Peyer's patch (tissue), 4 donors: Measurements from ENCODE around the gene CYP19A1. TPM values are rescaled to one million over a fixed set of nuclear protein-coding genes. Genes with fewer than 3 reads are reported as not detected.
"Not testable (repeated sequence)": the region's sequence is repeated elsewhere in the genome, so short reads cannot be mapped to it uniquely, and the experiment has no call there.

Experiments used
- DNase-seq, 3 donors: peaks; one replicate each; pipeline ENCODE4 v3.0.0-alpha.2; 2017 to 2019
- H3K27ac ChIP-seq, 4 donors: fragments of 200-600 bp; sonication (generic); one replicate each; pipeline ENCODE4 v1.5.1; 2016 to 2019
- H3K27me3 ChIP-seq, 2 donors: fragments of 200-600 bp; sonication (generic); one replicate each; pipeline ENCODE4 v1.5.1; 2019
- H3K36me3 ChIP-seq, 3 donors: fragments of 200-600 bp; sonication (generic); one replicate each; pipeline ENCODE4 v1.5.1; 2016 to 2019
- H3K4me1 ChIP-seq, 4 donors: fragments of 200-600 bp; sonication (generic); one replicate each; pipeline ENCODE4 v1.5.1; 2016 to 2019
- H3K4me3 ChIP-seq, 4 donors: fragments of 200-600 bp; sonication (generic); 1 replicate in 3 of 4; 2 replicates in 1 of 4; pipeline ENCODE4 v1.5.1; 2016 to 2019; ENCODE audit warnings: mild to moderate bottlenecking in 1 of 4
- H3K9me3 ChIP-seq, 4 donors: fragments of 200-600 bp; sonication (generic); one replicate each; pipeline ENCODE4 v1.5.1; 2016 to 2019; ENCODE audit warnings: mild to moderate bottlenecking in 1 of 4
- POLR2A ChIP-seq, 2 donors: fragments of 450-650 bp; IDR thresholded peaks; one replicate each; pipeline ENCODE4 v1.5.1; 2017; ENCODE audit warnings: antibody characterized with exemption in 2 of 2, mild to moderate bottlenecking in 2 of 2, moderate library complexity in 2 of 2
- total RNA-seq, 4 donors: library from RNA; depleted of rRNA; stranded (reverse); fragments of >200 nt; gene quantifications; one replicate each; pipeline ENCODE4 v1.1.0, GENCODE V29; 2016
- TF ChIP-seq, protein P1 (sequence below), 6 experiments: fragments of 450-650 bp in 4 of 6; fragments of 200-600 bp in 2 of 6; sonication (generic) in 1 of 6; IDR thresholded peaks; one replicate each; pipeline ENCODE4 v1.5.1; 2017 to 2019; ENCODE audit warnings: antibody characterized with exemption in 6 of 6, mild to moderate bottlenecking in 3 of 6, moderate library complexity in 1 of 6

The CYP19A1 gene
- total RNA-seq, 4 donors from 2014 or later, result 0.83 TPM; not detected in 3

GRCh38 chr15:51262463-51262862 lies 75.9 kb downstream of the CYP19A1 start:
- H3K9me3 ChIP-seq, result no peaks in the 10 kb centered on the region
- no peak overlapping the region for H3K4me3 ChIP-seq
- peaks cover 0 to 5% of the 10 kb centered on the region in 2 donors for H3K27me3 ChIP-seq
- no peak for DNase-seq
- H3K27ac ChIP-seq, result no peak overlapping the region
- H3K4me1 ChIP-seq, result peaks cover 0 to 7% (median 0%) of the 10 kb centered on the region in 4 donors
- no peaks in the 10 kb centered on the region for H3K36me3 ChIP-seq
- TF ChIP-seq, protein P1, sequence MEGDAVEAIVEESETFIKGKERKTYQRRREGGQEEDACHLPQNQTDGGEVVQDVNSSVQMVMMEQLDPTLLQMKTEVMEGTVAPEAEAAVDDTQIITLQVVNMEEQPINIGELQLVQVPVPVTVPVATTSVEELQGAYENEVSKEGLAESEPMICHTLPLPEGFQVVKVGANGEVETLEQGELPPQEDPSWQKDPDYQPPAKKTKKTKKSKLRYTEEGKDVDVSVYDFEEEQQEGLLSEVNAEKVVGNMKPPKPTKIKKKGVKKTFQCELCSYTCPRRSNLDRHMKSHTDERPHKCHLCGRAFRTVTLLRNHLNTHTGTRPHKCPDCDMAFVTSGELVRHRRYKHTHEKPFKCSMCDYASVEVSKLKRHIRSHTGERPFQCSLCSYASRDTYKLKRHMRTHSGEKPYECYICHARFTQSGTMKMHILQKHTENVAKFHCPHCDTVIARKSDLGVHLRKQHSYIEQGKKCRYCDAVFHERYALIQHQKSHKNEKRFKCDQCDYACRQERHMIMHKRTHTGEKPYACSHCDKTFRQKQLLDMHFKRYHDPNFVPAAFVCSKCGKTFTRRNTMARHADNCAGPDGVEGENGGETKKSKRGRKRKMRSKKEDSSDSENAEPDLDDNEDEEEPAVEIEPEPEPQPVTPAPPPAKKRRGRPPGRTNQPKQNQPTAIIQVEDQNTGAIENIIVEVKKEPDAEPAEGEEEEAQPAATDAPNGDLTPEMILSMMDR (IDR thresholded peaks at IDR 0.05), result no peak
- TF ChIP-seq POLR2A (IDR thresholded peaks at IDR 0.05), result no peak

- not testable (repeated sequence) for H3K9me3 ChIP-seq, DNase-seq, H3K4me1 ChIP-seq, H3K36me3 ChIP-seq, H3K27me3 ChIP-seq, H3K27ac ChIP-seq, H3K4me3 ChIP-seq
Observed at GRCh38 chr15:51261113-51261512, 77.3 kb downstream of the CYP19A1 start.

- no peak for DNase-seq
- Histone ChIP-seq H3K36me3 (no peaks in the 10 kb centered on the region), H3K4me3 (no peak overlapping the region), H3K27me3 (no peaks in the 10 kb centered on the region), H3K4me1 (no peaks in the 10 kb centered on the region), H3K27ac (no peak overlapping the region), H3K9me3 (no peaks in the 10 kb centered on the region)
- no peak for TF ChIP-seq POLR2A (IDR thresholded peaks at IDR 0.05)
- TF ChIP-seq, protein P1 (IDR thresholded peaks at IDR 0.05), result no peak
Observed at GRCh38 chr15:51260202-51260601, 78.2 kb downstream of the CYP19A1 start.

GRCh38 chr15:51255533-51255932 lies 82.9 kb downstream of the CYP19A1 start:
- TF ChIP-seq, protein P1 (IDR thresholded peaks at IDR 0.05), result no peak
- no peak for TF ChIP-seq POLR2A (IDR thresholded peaks at IDR 0.05)
- no peaks in the 10 kb centered on the region for H3K27me3 ChIP-seq
- H3K27ac ChIP-seq, result no peak overlapping the region
- no peaks in the 10 kb centered on the region for H3K36me3 ChIP-seq
- H3K4me1 ChIP-seq, result no peaks in the 10 kb centered on the region
- H3K4me3 ChIP-seq, result no peak overlapping the region
- DNase-seq, result no peak
- H3K9me3 ChIP-seq, result no peaks in the 10 kb centered on the region

DNA sequence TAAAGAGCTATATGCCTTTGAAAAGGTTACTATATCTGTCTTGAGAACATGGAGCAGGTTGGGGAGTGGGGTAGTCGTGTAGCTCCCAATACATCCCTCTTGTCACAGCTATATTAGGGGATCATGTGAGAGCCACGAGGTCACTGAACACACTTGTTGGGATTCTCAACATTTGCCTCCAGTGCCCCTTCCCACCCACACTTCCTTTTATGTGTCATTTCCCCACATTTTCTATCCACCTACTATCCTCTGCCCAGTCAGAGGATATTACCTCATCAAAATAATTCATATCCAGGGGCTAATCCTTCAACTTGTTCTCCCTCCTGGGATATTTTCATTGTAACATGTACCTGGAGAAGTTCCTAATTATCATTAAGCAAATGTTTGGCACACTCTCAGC lies 85.0 kb downstream of the CYP19A1 start:
- DNase-seq, result no peak
- no peak overlapping the region for H3K4me3 ChIP-seq
- no peaks in the 10 kb centered on the region for H3K9me3 ChIP-seq
- no peaks in the 10 kb centered on the region for H3K36me3 ChIP-seq
- no peak overlapping the region for H3K27ac ChIP-seq
- H3K27me3 ChIP-seq, result no peaks in the 10 kb centered on the region
- H3K4me1 ChIP-seq, result no peaks in the 10 kb centered on the region
- no peak for TF ChIP-seq POLR2A (IDR thresholded peaks at IDR 0.05)
- TF ChIP-seq, protein P1 (IDR thresholded peaks at IDR 0.05), result no peak

DNA sequence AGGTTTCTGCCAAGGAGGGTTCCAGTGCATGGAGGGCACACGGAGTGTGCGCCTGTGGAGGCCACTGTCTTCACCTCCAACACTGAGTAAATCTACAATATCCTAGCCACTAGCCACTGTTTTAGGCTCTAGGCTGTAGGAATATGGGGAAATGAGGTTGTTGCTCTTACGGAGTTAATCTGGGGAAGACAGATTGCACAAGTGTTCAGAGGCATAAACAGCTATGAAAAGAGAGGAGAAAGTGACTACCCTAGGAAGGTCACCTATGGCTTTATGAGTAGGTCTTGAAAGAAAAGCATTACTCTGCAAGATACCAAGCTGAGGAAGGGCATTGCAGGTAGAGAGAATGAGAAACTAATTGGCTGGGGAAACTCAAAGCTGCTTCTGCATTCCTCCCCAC lies 85.7 kb downstream of the CYP19A1 start:
- no peaks in the 10 kb centered on the region for H3K9me3 ChIP-seq
- TF ChIP-seq POLR2A (IDR thresholded peaks at IDR 0.05), result no peak
- TF ChIP-seq, protein P1 (IDR thresholded peaks at IDR 0.05), result no peak
- no peaks in the 10 kb centered on the region for H3K4me1 ChIP-seq
- H3K36me3 ChIP-seq, result no peaks in the 10 kb centered on the region
- H3K27ac ChIP-seq, result no peak overlapping the region
- no peaks in the 10 kb centered on the region for H3K27me3 ChIP-seq
- no peak for DNase-seq
- H3K4me3 ChIP-seq, result no peak overlapping the region
